Measurements from ENCODE around the gene ZBTB7C.

The ZBTB7C gene

DNA sequence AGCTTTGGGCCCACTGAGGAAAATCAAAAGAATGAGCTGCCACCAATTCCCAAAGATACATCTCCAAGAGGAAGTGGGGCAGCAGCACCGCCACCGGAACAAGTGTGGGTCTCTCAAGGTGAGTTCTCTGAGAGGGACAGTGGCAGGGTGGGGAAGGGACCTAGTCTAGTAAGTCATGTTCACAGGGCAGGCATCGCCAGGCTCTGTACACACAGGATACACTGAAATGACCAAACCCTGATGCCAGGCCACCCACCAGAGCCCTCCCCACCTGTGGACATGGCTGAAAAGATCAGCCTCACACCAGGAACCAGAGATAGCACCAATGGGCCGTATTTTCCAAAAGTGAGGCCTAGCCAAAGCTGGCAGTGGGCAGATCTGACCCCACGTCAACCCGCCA, 370.5 kb downstream of the ZBTB7C start:
- no peak for DNase-seq (ENCODE audit: low read depth)

GRCh38 chr18:48037481-48038271, 371.5 kb downstream of the ZBTB7C start:
- no peak for DNase-seq (ENCODE audit: low read depth)
- H3K4me3 ChIP-seq (ENCODE audit: control insufficient read depth, low read depth, low read length) = no peak overlapping the region
- peak; percentile 5 for TF ChIP-seq CTCF (IDR thresholded peaks at IDR 0.05; ENCODE audit: control insufficient read depth, insufficient read depth, low read depth, low read length, missing control alignments)

More for the DNA sequence above, 370.5 kb downstream of the ZBTB7C start:
- TF ChIP-seq CTCF (IDR thresholded peaks at IDR 0.05; ENCODE audit: control insufficient read depth, insufficient read depth, low read depth, low read length, missing control alignments) = no peak
- no peak overlapping the region for H3K4me3 ChIP-seq (ENCODE audit: control insufficient read depth, low read depth, low read length)

DNA sequence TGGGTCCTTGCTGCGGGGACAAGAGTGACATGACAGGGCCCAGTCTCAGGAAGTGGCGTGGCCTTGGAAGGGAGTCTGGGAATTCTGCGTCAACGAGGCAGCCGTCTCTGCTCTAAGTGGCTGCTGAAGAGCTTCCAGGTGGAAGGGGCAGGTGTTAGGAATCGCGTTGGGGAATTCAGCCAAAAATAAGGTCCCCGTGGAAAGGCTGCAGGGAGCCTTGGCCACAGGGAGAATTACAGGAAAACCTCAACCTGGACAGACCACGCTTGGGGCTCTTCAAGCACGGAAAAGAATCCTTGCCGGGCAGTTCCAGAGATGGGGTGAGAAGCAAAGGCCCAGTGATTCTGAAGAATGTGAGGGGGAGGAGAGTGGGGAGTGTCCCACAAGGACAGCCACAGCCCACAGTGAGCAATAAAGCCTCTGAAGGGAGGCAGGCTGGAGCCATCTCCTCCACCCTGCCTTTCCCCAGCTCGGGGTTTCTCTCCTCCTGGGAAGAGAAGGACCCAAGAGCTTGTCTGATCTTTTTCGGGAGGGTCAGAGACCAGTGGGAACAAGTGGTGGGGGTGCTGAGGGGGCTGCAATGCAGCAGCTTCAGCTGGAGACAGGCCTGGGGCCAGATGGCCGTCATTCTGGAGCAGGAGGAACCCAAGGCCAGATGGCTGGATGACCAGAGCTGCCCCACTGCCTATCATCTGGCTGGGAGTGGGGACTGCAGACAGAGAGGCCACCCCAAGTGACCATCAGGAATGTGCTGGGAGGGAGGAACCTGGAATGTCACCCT, 372.4 kb downstream of the ZBTB7C start:
- H3K4me3 ChIP-seq (ENCODE audit: control insufficient read depth, low read depth, low read length) = no peak overlapping the region
- DNase-seq (ENCODE audit: low read depth) = no peak
- TF ChIP-seq CTCF (IDR thresholded peaks at IDR 0.05; ENCODE audit: control insufficient read depth, insufficient read depth, low read depth, low read length, missing control alignments) = no peak

GRCh38 chr18:48036226-48036625, 373.0 kb downstream of the ZBTB7C start:
- TF ChIP-seq CTCF (IDR thresholded peaks at IDR 0.05; ENCODE audit: control insufficient read depth, insufficient read depth, low read depth, low read length, missing control alignments) = no peak
- H3K4me3 ChIP-seq (ENCODE audit: control insufficient read depth, low read depth, low read length) = no peak overlapping the region
- DNase-seq (ENCODE audit: low read depth) = no peak

- no peak for TF ChIP-seq CTCF (IDR thresholded peaks at IDR 0.05; ENCODE audit: control insufficient read depth, insufficient read depth, low read depth, low read length, missing control alignments)
- DNase-seq (ENCODE audit: low read depth) = no peak
- H3K4me3 ChIP-seq (ENCODE audit: control insufficient read depth, low read depth, low read length) = no peak overlapping the region
Observed at GRCh38 chr18:48035556-48035860, 373.7 kb downstream of the ZBTB7C start.

- no peak overlapping the region for H3K4me3 ChIP-seq (ENCODE audit: control insufficient read depth, low read depth, low read length)
- TF ChIP-seq CTCF (IDR thresholded peaks at IDR 0.05; ENCODE audit: control insufficient read depth, insufficient read depth, low read depth, low read length, missing control alignments) = no peak
- DNase-seq (ENCODE audit: low read depth) = no peak
Observed at GRCh38 chr18:48034651-48035555, 374.3 kb downstream of the ZBTB7C start.
